HT1080 (cell line): ENCODE measurements around the gene CASP5. TPM values are rescaled to one million over a fixed set of nuclear protein-coding genes. Genes with fewer than 3 reads are reported as not detected.
A peak's percentile ranks its signal among the peaks of the same experiment; 100 is the strongest.
"Not testable (repeated sequence)": the region's sequence is repeated elsewhere in the genome, so short reads cannot be mapped to it uniquely, and the experiment has no call there.

Source experiments
- DNase-seq: peaks from one replicate; pipeline ENCODE4 v3.0.0-alpha.2; 2015; ENCODE audit warnings: low read depth
- polyA plus RNA-seq, 2 experiments: library from polyadenylated mRNA; depleted of rRNA; stranded (reverse); fragments of >200 nt; gene quantifications; 2 replicates each; pipeline ENCODE4 v1.2.3, GENCODE V29; 2015
- total RNA-seq: library from RNA; depleted of rRNA; stranded (reverse); fragments of >200 nt; shearing (Covaris generic); gene quantifications from 2 replicates; pipeline ENCODE4 v1.2.3, GENCODE V29; 2014; rRNA removed

Gene CASP5
- not detected in 2 replicates for total RNA-seq
- not detected in 2 replicates for polyA plus RNA-seq (2015; cell fraction: cytosol; rRNA removed)
- not detected in 2 replicates for polyA plus RNA-seq (2015; cell fraction: nucleus; rRNA removed)

DNA sequence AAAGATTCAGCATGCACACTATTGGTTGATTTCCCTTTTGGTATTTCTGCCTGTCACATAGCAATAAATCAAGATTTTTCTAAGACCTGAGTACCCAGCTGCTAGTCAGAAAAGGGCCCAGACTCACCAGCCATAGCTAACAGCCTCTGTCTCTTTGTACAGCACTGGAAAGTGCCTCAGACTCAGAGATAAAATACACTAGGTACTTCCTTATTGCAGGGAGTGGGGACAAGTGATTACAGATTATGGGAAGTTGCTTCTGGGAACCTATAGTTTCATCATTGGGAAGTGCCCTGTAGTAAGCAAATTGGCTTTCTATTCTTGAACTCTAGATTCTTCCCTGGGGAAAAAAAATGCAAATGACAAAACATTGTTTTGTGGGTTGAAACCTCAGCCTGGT lies at the start of gene CASP5:
CASP5 (minus strand) TSS at position 166 of the 400 bp plus-strand sequence; CDS start at position 134, 32 bp downstream.
- no peak for DNase-seq

DNA sequence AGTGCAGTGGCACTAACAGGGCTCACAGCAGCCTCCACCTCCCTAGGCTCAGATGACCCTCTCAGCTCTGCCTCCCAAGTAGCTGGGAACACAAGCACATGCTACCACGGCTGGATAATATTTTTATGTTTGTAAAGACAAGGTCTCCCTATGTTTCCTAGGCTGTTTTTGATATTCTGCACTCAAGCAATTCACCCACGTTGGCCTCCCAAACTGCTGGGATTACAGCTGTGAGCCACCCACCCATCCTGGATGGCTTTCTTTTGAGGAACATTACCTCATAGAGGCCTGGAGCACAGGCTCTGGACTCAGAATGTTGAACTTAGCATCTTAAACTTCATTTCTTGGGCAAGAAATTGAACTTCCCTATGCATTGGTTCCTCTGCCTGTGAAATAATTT lies 49.1 kb upstream of the CASP5 start:
- DNase-seq, result not testable (repeated sequence)

DNA sequence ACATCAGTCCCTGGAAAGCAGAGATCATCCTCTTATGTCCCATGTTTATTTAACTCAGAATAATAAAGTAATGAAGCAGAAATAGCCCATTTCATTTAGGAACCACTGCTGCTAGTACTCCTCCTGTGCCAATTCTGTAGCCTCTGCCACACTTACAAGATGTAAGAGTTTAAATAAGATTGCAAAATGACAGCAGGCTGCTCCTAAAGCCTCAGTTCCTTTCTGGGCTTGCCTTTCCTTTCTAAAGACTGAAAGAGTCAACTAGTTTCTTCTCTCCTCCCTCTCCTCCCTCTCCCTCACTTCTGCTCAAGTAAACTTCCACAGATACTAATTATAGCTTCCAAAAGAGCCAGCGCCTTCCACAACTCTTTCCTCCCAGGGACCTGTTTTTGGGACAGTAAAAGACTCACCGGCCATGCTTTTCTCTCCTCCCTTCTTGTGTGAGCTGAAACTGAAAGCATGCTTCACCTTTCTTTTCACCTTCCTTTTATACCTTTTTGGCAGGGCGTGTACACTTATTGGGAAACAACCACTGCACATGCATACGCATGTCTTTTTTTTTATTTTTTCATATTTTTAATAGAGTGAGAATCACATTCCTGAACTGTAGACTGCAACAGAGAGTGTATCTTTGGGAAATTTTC lies 48.2 kb upstream of the CASP5 start:
- DNase-seq, result no peak

DNA sequence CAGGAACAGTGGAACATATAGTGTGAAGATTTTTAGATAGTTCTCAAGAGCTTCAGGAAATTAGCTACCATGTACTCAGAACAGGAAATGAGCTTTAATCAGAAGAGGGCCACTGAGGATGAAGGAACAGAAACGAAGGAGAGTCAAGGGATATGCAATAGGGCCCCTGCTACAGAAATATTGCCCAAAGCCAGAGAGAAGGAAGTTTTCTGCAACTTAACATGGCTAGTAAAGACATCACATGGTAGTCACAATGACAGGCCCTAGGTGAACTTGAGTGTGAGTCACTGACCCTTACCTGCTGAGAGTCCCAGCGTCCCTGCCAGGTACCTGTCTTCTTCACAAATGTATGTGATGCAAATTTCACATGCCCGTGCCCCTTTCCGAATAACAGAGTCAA lies 47.3 kb upstream of the CASP5 start:
- DNase-seq, result no peak

DNA sequence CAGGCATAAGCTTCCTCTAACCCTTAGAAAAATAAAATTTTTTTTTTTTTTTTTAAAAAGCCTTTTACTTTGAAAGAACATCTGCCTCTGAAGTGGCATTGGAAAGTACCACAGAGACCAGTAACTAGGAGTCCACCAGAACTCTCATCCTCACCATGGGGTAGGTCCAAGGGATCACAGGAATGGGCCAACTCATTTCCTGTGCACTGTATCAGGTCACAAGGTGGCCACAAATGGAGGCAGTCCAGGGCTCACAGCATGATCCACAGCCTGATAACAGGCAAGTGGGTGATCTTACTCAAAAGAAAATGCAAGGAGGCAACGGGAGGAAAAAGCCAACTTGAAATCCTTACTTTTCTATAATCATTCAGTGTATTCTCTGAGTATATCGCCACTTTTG lies 46.8 kb upstream of the CASP5 start:
- not testable (repeated sequence) for DNase-seq

DNA sequence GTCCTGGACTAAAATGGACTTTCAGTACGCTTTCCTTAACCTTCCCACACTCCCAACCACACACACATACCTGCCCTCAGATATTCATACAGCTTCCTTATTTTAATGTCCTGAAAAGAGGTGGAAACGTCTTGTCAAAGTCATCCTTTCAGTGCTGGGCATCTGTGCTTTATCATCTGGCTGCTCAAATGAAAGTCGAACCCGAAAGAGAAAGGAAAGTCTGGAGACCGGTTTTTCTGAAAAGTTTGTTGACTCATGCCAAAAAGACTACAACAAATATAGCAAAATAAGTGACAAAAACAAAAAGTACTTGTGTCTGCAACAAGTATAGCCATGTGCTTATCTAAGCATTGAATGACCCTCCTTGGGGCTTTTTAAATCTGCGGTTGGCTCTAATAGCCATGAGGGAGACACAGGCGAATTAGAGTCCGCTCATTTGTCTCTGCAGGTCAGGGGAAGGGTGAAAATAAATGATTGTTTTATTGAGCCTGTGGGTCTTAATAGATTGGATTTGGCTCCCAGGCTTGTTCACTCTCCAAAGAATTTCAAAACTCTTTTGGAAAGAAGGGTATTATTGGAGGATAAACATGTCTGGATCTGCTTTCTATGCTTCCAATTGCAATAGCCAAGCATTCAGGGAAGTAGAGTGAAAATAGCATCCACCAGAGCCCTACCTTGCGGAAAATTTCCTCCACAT lies 40.4 kb upstream of the CASP5 start:
- DNase-seq, result not testable (repeated sequence)

DNA sequence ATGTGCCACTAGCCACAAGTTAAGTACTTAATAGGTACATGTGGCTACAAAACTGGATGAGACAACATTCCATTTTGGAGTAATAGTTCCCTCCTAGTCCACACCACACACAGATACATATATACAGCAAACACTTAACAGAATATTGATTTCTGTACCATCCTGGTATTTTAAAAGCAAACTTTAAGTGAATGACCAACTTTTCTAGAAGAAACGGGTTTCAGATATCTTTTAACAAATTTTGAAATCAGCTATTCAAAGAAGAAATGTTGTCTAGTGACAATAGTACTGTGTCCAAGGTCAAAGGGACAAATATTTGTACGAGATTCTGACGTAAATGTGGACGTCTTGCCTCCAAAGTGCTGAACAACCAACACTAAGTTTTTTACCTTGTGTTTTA lies 34.5 kb upstream of the CASP5 start:
- no peak for DNase-seq

DNA sequence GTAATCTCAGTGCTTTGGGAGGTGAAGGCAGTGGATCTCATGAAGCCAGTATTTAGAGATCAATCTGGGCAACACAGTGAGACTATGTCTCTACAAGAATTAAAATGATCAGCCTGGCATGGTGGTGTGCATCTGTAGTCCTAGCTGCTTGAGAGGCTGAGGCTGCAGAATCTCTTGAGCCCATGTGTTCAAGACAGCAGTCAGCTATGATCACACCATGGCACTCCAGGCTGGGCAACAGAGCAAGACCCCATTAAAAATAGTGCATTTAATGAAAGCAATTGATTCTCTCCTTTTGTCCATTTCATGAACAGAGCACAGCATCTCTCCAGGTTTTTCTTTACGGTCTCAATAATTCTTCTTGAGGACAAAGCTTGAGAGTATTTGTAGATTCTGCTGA lies 33.5 kb upstream of the CASP5 start:
- no peak for DNase-seq

DNA sequence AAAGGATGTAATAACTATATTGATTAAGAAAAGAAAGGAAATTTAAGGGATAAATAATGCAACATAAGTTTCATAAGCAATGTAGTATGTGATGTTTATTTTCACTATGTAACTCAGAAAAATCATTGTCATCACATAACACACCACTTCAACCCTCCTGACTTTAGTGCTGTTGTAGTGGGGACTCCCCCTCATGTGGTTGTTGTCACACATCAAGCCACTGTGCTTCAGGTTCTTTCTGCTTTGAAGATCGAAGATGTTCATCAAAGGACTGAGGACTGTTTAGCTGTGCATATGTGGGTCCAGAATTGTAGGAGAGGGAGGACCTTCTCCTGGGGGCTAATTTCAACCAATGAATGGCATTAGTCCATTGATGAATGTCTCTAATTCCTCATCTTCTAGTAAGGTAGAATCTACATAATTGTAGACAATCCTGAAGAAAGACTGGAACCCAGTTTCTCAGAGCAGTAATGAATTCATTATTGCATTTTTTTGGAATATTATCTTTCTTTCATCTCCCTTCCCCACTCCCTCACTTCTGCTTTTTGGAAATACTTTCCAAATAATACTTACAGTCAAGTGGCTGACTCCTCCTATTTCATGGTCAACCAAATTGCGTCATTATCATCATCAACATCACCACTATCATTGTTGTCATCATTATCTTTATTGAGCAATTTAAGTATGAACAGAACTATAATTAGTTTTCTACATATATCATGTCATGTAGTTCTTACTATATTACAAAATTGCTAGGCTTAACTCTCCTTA lies 31.9 kb upstream of the CASP5 start:
- no peak for DNase-seq

DNA sequence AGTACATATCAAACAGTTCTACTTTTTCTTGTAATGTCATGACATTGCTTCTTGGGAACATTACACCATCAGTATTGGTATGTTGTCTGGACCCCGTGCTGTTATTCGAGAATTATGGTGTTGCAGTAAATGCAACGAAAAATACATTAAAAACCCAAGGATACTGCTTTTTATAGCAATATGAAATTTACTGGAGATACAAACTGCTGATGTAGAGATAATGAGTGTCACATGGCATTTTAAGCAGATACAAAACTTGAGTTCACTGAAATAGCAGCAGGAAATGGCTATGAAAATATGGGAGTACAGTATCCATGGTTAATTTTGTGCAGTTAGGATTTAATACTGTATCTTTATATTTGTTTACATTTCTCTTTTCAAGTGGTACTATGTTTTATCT lies 29.5 kb upstream of the CASP5 start:
- no peak for DNase-seq

DNA sequence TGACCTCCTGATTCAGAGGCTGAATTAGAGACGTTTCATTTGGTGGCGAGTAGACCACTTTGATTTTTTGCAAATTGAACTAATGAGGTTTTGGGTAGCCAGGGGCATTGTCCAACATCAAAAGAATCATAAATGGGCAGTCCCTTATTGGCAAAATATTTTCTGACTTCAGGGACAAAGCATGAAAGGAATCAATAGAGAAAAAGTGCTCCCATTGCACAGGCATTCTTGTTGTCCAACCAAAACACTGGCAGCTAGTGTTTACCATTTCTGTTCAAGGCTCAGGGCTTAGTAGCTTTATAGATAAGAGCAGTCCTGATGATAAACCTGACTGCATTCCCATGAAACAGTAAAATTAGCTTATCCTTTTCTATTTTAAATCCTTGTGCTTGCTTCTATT lies 28.6 kb upstream of the CASP5 start:
- DNase-seq, result no peak

DNA sequence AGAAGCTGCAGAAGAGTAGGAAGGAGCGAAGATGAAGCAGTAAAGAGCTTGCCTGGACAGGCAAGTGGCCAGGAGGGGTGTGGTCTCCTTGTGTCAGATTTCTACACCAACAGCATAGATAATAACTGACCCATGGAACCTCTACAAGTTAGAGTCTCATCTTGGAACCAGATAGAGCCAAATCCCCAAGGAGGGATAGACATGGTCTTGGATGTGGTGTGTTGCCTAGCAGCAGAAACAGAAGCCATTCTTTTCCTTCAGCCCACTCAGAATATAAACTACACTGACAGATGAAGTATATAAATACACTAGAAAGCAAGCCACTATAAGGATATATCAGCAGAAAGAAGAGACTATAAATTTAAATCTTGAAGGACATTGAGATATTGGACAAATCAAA lies 26.5 kb upstream of the CASP5 start:
- DNase-seq, result no peak

DNA sequence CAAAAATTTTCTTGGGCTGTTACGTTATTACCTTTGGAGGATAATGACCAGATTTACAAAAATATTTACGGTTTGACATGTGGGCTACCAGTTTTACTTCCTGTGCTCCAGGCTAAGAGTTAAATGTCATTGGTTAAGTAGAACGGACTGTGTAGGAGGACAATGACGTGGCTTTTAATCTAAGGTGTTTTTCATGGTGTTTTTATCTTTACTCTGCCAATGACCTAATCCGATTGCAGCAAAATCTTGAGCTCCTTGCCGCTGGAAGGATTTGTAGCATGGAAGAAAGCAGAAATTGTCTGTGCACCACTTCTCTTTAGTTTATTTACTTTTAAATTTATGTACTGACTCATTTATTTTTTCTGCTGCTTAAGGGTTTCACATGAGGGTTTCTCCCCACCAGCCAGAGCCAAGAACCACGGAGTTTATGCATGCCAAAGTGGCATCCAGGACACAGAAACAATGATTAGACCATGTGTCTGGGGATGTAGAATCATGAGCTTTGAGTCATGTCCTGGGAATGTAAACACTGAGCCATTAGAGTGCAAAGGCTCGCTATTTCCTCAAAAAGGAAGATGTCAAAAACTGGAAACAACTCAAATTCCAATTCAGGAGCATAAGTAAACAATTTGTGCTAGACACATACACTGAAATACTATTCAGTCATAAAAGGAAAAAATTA lies 24.1 kb upstream of the CASP5 start:
- peak; percentile 95 for DNase-seq

DNA sequence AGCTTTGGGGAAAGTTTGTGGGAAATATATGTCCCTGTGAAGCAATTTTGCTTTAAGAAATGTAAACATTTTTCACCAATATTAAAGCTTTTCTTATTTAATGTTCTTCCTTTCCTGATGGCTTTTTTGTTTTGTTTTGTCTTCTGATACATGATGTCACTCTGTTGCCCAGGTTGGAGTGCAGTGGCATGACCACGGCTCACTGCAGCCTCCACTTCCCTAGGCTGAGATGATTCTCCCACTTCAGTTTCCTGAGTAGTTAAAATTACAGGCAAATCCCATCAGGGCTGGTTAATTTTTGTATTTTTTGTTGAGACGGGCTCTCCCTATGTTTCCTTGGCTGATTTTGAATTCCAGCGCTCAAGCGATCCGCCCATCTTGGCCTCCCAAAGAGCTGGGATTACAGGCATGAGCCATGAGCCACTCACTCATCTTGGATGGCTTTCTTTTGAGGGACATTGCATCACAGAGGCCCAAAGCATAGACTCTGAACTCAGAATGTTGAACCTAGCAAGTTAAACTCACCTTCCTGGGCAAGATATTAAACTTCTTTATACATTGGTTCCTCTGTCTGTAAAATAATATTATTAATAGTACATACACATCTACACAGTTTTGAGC lies 22.8 kb upstream of the CASP5 start:
- DNase-seq, result no peak

DNA sequence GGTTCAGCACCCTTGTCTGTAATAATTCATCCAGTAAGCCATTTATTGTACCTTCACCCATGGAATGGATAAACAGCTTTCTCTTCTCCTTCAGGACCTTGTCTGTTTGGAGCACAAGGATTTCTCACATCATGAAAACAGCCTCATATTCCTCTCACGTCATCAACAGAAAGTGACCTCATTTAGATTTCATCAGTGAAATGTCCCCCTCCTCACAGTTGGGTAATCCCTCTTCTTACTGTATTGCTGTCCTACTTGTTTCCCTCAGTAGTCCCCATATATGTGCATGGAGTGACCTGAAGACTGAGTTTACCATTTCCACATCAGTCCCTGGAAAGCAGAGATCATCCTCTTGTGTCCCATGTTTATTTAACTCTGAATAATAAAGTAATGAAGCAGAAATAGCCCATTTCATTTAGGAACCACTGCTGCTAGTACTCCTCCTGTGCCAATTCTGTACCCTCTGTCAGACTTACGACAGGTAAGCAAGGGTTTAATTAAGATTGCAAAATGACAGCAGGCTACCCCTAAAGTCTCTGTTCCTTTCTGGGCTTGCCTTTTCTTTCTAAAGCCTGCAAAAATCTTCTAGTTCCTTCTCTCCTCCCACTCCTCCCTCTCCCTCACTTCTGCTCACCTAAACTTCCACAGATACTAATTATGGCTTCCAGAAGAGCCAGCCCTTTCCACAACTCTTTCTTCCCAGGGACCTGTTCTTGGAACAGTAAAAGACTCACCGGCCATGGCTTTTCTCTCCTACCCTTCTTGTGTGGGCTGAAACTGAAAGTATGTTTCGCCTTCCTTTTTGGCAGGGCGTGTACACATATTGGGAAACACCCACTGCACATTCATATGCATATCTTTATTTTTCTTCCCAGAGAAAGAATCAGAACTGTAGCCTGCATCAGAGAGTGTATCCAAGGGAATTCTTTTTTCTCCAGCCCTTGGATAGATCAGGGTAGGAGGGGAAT lies 21.9 kb upstream of the CASP5 start, which contains the start of gene CARD16:
CARD16 (minus strand) TSS at position 779 of the 968 bp plus-strand sequence; CDS start at position 741, 38 bp downstream.
- peak; percentile 43 for DNase-seq

DNA sequence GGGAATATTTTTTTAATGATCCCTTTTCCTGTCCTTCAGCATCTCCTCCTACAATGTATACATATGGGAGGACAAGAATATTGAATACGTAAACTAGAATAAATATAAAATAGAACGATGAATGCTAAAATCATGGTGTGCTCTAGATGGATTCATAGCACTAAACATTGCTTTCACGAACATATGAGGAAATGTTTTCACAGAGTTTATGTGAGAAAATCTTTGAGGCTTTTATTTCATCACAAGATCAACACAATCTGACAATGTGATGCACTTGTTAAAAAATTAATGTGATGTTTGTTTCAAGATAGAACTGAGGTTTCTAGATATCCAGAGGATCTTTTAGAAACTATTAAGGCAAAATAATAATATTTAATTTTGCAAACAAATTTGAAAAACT lies 19.2 kb upstream of the CASP5 start:
- DNase-seq, result no peak

DNA sequence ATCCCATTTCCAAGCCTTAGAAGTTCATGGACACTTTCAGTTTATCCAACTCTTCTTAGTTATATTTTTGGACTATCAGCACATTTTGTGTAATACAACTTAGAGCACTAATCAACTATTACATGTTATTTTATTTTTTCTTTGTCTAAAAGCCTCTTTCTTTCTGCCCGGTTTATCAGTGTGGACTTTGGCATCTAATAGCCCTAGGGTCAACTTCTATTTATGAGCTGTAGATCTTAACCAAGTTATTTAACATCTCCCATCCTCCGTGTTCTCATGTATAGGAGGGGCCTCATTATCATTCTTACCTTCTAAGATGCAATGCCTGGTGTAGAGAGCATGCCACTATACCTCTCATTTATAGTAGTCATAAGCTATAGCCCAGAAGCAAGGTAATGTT lies 17.7 kb upstream of the CASP5 start:
- DNase-seq, result no peak

DNA sequence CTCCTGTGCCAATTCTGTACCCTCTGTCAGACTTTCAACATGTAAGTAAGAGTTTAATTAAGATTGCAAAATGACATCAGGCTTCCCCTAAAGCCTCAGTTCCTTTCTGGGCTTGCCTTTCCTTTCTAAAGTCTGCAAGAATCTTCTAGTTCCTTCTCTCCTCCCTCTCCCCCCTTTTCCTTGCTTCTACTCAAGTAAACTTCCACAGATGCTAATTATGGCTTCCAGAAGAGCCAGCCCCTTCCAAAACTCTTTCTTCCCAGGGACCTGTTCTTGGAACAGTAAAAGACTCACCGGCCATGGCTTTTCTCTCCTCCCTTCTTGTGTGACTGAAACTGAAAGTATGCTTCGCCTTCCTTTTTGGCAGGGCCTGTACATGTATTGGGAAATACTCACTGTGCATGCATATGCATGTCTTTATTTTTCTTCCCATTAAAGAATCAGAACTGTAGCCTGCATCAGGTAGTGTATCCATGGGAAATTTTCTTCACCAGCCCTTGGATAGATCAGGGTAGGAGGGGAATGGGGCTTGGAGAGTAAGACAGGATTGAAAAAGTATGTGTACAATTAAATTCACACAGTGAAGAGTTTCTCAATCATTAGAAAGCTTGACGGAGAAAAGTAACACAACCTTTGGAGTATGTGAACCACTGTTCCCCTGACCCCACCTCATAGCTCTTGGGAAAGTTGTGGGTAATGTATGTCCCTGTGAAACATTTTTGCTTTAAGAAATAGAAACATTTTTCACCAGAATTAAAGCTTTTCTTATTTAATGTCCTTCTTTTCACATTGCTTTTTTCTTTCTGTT lies 12.0 kb upstream of the CASP5 start, which contains the start of gene CASP1:
CASP1 (minus strand) TSS at position 332 of the 808 bp plus-strand sequence; CDS start at position 301, 31 bp downstream.
- DNase-seq, result peak; percentile 54

DNA sequence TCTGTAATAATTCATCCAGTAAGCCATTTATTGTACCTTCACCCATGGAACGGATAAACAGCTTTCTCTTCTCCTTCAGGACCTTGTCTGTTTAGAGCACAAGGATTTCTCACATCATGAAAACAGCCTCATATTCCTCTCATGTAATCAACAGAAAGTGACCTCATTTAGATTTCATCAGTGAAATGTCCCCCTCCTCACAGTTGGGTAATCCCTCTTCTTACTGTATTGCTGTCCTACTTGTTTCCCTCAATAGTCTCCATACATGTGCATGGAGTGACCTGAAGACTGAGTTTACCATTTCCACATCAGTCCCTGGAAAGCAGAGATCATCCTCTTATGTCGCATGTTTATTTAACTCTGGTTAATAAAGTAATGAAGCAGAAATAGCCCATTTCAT lies 11.4 kb upstream of the CASP5 start:
- DNase-seq, result not testable (repeated sequence)
